Lower leg skin (tissue), 3 donors: ENCODE measurements around the gene NFIA.

Source experiments
- POLR2A ChIP-seq, 2 donors: fragments of 450-650 bp; IDR thresholded peaks; one replicate each; pipeline ENCODE4 v1.6.1; 2016 to 2017; ENCODE audit warnings: antibody characterized with exemption in 2 of 2, mild to moderate bottlenecking in 1 of 2, moderate library complexity in 1 of 2
- TF ChIP-seq, protein P1 (sequence below), 3 donors: fragments of 450-650 bp; IDR thresholded peaks; one replicate each; pipeline ENCODE4 v1.5.1; 2016; ENCODE audit warnings: antibody characterized with exemption in 3 of 3, mild to moderate bottlenecking in 3 of 3, moderate library complexity in 2 of 3

- TF ChIP-seq, protein P1, sequence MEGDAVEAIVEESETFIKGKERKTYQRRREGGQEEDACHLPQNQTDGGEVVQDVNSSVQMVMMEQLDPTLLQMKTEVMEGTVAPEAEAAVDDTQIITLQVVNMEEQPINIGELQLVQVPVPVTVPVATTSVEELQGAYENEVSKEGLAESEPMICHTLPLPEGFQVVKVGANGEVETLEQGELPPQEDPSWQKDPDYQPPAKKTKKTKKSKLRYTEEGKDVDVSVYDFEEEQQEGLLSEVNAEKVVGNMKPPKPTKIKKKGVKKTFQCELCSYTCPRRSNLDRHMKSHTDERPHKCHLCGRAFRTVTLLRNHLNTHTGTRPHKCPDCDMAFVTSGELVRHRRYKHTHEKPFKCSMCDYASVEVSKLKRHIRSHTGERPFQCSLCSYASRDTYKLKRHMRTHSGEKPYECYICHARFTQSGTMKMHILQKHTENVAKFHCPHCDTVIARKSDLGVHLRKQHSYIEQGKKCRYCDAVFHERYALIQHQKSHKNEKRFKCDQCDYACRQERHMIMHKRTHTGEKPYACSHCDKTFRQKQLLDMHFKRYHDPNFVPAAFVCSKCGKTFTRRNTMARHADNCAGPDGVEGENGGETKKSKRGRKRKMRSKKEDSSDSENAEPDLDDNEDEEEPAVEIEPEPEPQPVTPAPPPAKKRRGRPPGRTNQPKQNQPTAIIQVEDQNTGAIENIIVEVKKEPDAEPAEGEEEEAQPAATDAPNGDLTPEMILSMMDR (IDR thresholded peaks at IDR 0.05), result no peak
- no peak for TF ChIP-seq POLR2A (IDR thresholded peaks at IDR 0.05)
These were observed 368.1 kb downstream of the NFIA start for GRCh38 chr1:61450454-61450853.
